ENCODE data around the gene TRIM46.

DNA sequence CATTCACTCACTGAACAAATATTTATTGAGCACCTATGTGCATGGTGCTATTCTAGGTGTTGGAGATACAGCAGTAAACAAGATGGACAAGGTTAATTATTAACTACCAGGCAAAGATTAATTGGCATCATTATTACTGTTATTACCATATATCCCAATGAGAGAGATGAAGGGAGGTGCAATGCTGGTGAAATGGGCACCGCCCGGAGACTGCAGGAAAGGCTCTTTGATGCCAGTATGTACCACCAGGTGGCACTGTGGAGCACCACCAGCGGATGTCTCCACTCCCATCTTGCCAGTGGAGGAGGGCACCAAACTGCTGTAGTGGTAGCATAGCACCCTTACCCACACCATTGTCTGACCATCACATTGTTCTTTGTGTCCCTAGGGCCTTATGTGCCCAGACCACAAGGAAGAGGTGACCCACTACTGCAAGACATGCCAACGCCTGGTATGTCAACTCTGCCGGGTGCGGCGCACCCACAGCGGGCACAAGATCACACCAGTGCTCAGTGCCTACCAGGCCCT is 3.0 kb downstream of the TRIM46 start:
- TF ChIP-seq, protein P1, sequence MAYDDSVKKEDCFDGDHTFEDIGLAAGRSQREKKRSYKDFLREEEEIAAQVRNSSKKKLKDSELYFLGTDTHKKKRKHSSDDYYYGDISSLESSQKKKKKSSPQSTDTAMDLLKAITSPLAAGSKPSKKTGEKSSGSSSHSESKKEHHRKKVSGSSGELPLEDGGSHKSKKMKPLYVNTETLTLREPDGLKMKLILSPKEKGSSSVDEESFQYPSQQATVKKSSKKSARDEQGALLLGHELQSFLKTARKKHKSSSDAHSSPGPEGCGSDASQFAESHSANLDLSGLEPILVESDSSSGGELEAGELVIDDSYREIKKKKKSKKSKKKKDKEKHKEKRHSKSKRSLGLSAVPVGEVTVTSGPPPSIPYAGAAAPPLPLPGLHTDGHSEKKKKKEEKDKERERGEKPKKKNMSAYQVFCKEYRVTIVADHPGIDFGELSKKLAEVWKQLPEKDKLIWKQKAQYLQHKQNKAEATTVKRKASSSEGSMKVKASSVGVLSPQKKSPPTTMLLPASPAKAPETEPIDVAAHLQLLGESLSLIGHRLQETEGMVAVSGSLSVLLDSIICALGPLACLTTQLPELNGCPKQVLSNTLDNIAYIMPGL (CRISPR knock-in tag; IDR thresholded peaks at IDR 0.05; ENCODE audit: borderline replicate concordance): no peak
- TF ChIP-seq, protein P2, sequence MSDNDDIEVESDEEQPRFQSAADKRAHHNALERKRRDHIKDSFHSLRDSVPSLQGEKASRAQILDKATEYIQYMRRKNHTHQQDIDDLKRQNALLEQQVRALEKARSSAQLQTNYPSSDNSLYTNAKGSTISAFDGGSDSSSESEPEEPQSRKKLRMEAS (IDR thresholded peaks at IDR 0.05): no peak
- TF ChIP-seq, protein P3, sequence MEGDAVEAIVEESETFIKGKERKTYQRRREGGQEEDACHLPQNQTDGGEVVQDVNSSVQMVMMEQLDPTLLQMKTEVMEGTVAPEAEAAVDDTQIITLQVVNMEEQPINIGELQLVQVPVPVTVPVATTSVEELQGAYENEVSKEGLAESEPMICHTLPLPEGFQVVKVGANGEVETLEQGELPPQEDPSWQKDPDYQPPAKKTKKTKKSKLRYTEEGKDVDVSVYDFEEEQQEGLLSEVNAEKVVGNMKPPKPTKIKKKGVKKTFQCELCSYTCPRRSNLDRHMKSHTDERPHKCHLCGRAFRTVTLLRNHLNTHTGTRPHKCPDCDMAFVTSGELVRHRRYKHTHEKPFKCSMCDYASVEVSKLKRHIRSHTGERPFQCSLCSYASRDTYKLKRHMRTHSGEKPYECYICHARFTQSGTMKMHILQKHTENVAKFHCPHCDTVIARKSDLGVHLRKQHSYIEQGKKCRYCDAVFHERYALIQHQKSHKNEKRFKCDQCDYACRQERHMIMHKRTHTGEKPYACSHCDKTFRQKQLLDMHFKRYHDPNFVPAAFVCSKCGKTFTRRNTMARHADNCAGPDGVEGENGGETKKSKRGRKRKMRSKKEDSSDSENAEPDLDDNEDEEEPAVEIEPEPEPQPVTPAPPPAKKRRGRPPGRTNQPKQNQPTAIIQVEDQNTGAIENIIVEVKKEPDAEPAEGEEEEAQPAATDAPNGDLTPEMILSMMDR (IDR thresholded peaks at IDR 0.05): peak; percentile 86
